K562 (cell line): ENCODE results near the gene MIEF1. TPM values are rescaled to one million over a fixed set of nuclear protein-coding genes. Genes with fewer than 3 reads are reported as not detected.

Source experiments
- ATAC-seq: fragments of 200-7000 bp; cut with Tn5 transposase; 3 replicates; pipeline ENCODE4 v1.9.1; 2020; ENCODE audit warnings: moderate library complexity
- BruUV-seq: library from RNA; stranded (reverse); fragments of 400-500 nt; replicated peaks from 2 replicates; lab custom pipeline; 2021; lab: Mats Ljungman, UMichigan
- CTCF ChIA-PET: fragments of 300-600 bp; formaldehyde crosslinking; extraction: SDS; loops from one replicate; lab custom pipeline; 2021; ENCODE audit warnings: low intra/inter-chr PET ratio; lab: Yijun Ruan, JAX
- POLR2A ChIA-PET: fragments of 300-600, 350-650 bp; sonication (Branson Sonifier 250); formaldehyde crosslinking; extraction: SDS; loops from one replicate; lab custom pipeline; 2021; ENCODE audit warnings: antibody characterized with exemption, inconsistent platforms; lab: Yijun Ruan, JAX
- DNase-seq, 4 experiments: peaks; one replicate each; pipeline versions ENCODE4 v3.0.0 to v3.0.0-alpha.2; 2011 to 2018; ENCODE audit warnings: low spot score in 3 of 4, mixed read lengths in 3 of 4; ENCODE audit errors: extremely low read depth in 1 of 4
- FAIRE-seq: peaks from 2 replicates; lab custom pipeline; 2011; peaks lifted over from hg19 to GRCh38; lab: Jason Lieb, UNC
- H2AFZ ChIP-seq: 2 replicates; pipeline ENCODE4 v1.6.0; 2011; ENCODE audit warnings: low read depth, low read length, control low read depth, inconsistent platforms
- H3K27ac ChIP-seq: fragments of 200-600 bp; 3 replicates; pipeline ENCODE4 v1.8.0; 2011; ENCODE audit warnings: low read depth, mild to moderate bottlenecking, control low read depth, inconsistent platforms, low read length, moderate library complexity, mixed read lengths; ENCODE audit errors: extremely low read depth
- H3K27me3 ChIP-seq, 2 experiments: fragments of 300-600 bp in 1 of 2; 2 replicates in 1 of 2; 3 replicates in 1 of 2; pipeline versions ENCODE4 v1.6.0 to v1.8.0; 2011; ENCODE audit warnings: inconsistent platforms in 2 of 2, low read length in 2 of 2, mild to moderate bottlenecking in 1 of 2, mixed read lengths in 1 of 2, moderate library complexity in 1 of 2; ENCODE audit not compliant: control insufficient read depth in 2 of 2, insufficient read depth in 2 of 2
- H3K36me3 ChIP-seq: fragments of 300-600 bp; 3 replicates; pipeline ENCODE4 v1.8.0; 2011; ENCODE audit warnings: mild to moderate bottlenecking, low read length, inconsistent platforms; ENCODE audit not compliant: control insufficient read depth, insufficient read depth
- H3K4me1 ChIP-seq, 2 experiments: fragments of 200-600 bp in 1 of 2; replicated peaks in 1 of 2; 2 replicates in 1 of 2; 3 replicates in 1 of 2; pipeline versions ENCODE4 v1.5.1 to v1.8.0; 2011; ENCODE audit warnings: inconsistent platforms in 2 of 2, low read length in 2 of 2, mild to moderate bottlenecking in 1 of 2, mixed read lengths in 1 of 2, moderate library complexity in 1 of 2; ENCODE audit not compliant: control insufficient read depth in 2 of 2, insufficient read depth in 2 of 2
- H3K4me2 ChIP-seq: 2 replicates; pipeline ENCODE4 v1.6.1; 2011; ENCODE audit warnings: low read length, control low read depth, inconsistent platforms, mixed read lengths; ENCODE audit not compliant: insufficient read depth
- H3K4me3 ChIP-seq: fragments of 200-600 bp; sonication (generic), shearing (Covaris generic); 2 replicates; pipeline ENCODE4 v1.5.1; 2016; ENCODE audit warnings: control low read depth, inconsistent platforms
- H3K79me2 ChIP-seq: fragments of 200-600 bp; 3 replicates; pipeline ENCODE4 v1.8.0; 2011; ENCODE audit warnings: low read length, inconsistent platforms; ENCODE audit not compliant: control insufficient read depth, insufficient read depth
- H3K9ac ChIP-seq, 2 experiments: 2 replicates each; pipeline versions ENCODE4 v1.6.0 to v1.6.1; 2011; ENCODE audit warnings: low read depth in 2 of 2, low read length in 2 of 2, control low read depth in 1 of 2, inconsistent platforms in 1 of 2, mild to moderate bottlenecking in 1 of 2, mixed read lengths in 1 of 2; ENCODE audit not compliant: insufficient read depth in 1 of 2
- H3K9me1 ChIP-seq: one replicate; pipeline ENCODE4 v1.6.0; 2011; ENCODE audit warnings: inconsistent platforms, mild to moderate bottlenecking, low read length, moderate library complexity; ENCODE audit not compliant: control insufficient read depth, insufficient read depth
- H3K9me3 ChIP-seq: replicated peaks from 2 replicates; pipeline ENCODE4 v1.5.1; 2011; ENCODE audit warnings: low read depth, low read length, inconsistent platforms; ENCODE audit not compliant: control insufficient read depth, insufficient read depth
- H4K20me1 ChIP-seq: replicated peaks from 2 replicates; pipeline ENCODE4 v1.6.1; 2011; ENCODE audit warnings: low read length, inconsistent platforms, mixed read lengths; ENCODE audit not compliant: control insufficient read depth, insufficient read depth
- BHLHE40 ChIP-seq: IDR thresholded peaks from 2 replicates; pipeline ENCODE4 v1.6.1; 2011; ENCODE audit warnings: low read length, improper control_type of control experiment
- CEBPG ChIP-seq, 3 experiments: fragments of 200-800 bp in 1 of 3; sonication (Bioruptor generic) in 1 of 3; sonication (generic) in 1 of 3; formaldehyde crosslinking in 1 of 3; IDR thresholded peaks in 2 of 3; conservative IDR thresholded peaks in 1 of 3; 2 replicates each; pipeline versions ENCODE4 v1.6.1 to v1.8.0; 2016 to 2022; ENCODE audit warnings: missing compliant biosample characterization in 2 of 3, missing genetic modification characterization in 2 of 3, mild to moderate bottlenecking in 1 of 3, missing genetic modification reagents in 1 of 3
- E2F3 ChIP-seq: fragments of 250-450 bp; sonication (Bioruptor Pico); IDR thresholded peaks from 2 replicates; pipeline ENCODE4 v1.4.0; 2020; ENCODE audit warnings: mild to moderate bottlenecking
- ETV5 ChIP-seq: sonication (generic); formaldehyde crosslinking; IDR thresholded peaks from 2 replicates; pipeline ENCODE4 v1.4.0; 2020; ENCODE audit warnings: low read depth, mild to moderate bottlenecking, missing genetic modification reagents
- GTF2E2 ChIP-seq: fragments of 200-800 bp; sonication (Bioruptor generic); IDR thresholded peaks from 2 replicates; pipeline ENCODE4 v1.6.1; 2016; ENCODE audit warnings: missing genetic modification characterization, missing compliant biosample characterization
- HNRNPL ChIP-seq: fragments of 200-400 bp; formaldehyde crosslinking; IDR thresholded peaks from 2 replicates; pipeline ENCODE4 v1.6.1; 2017; ENCODE audit warnings: low read depth, mild to moderate bottlenecking, low read length
- HOXB6 ChIP-seq: fragments of 250-450 bp; sonication (Bioruptor Pico); IDR thresholded peaks from 2 replicates; pipeline ENCODE4 v1.5.1; 2022; ENCODE audit warnings: mild to moderate bottlenecking, borderline replicate concordance
- NCOA4 ChIP-seq: fragments of 450-650 bp; IDR thresholded peaks from 2 replicates; pipeline ENCODE4 v1.6.1; 2018; ENCODE audit warnings: mild to moderate bottlenecking; ENCODE audit not compliant: partially characterized antibody
- NFE2 ChIP-seq: IDR thresholded peaks from 2 replicates; pipeline ENCODE4 v1.6.1; 2014; ENCODE audit warnings: antibody characterized with exemption, low read depth
- RBM15 ChIP-seq: fragments of 200-400 bp; formaldehyde crosslinking; IDR thresholded peaks from 2 replicates; pipeline ENCODE4 v1.6.1; 2018; ENCODE audit warnings: mild to moderate bottlenecking, low read length, moderate library complexity; ENCODE audit not compliant: insufficient read depth
- SP2 ChIP-seq: IDR thresholded peaks from 2 replicates; pipeline ENCODE4 v1.6.1; 2011; ENCODE audit warnings: mild to moderate bottlenecking, low read depth, low read length, moderate library complexity; ENCODE audit not compliant: poor library complexity, severe bottlenecking; ENCODE audit errors: extremely low read depth
- TAF7 ChIP-seq: fragments of 450-650 bp; IDR thresholded peaks from 2 replicates; pipeline ENCODE4 v1.6.1; 2016; ENCODE audit warnings: missing genetic modification characterization, missing compliant biosample characterization
- ZBTB1 ChIP-seq: sonication (generic); formaldehyde crosslinking; IDR thresholded peaks from 2 replicates; pipeline ENCODE4 v1.8.1; 2023; ENCODE audit warnings: missing genetic modification reagents, low read depth, mild to moderate bottlenecking, borderline replicate concordance
- WGBS: fragments of 100-300 bp; shearing (Covaris generic); methylation state at CpG from one replicate; pipeline ENCODE4 v1.1.6; 2016; ENCODE audit warnings: low coverage, mixed read lengths; ENCODE audit not compliant: insufficient coverage; ENCODE audit errors: missing lambda C conversion rate; 5-methylcytosine and 5-hydroxymethylcytosine counted together
- in situ Hi-C: fragments of 300-500 bp; cut with MboI; formaldehyde crosslinking; loops from 4 replicates; pipeline ENCODE4 v1.15.0; 2018; ENCODE audit warnings: inconsistent platforms, mixed read lengths
- intact Hi-C: fragments of 100-400 bp; cut with micrococcal nuclease; formaldehyde crosslinking; loops from 2 replicates; pipeline ENCODE4 v1.14.2; 2022
- polyA plus RNA-seq, 8 experiments: library from polyadenylated mRNA; depleted of rRNA in 4 of 8; stranded (reverse) in 5 of 8; unstranded in 3 of 8; fragments of >200 nt; fragmentation: Nextera tagmentation in 2 of 8; fragmentation: Illumina TruSeq in 1 of 8; extraction: Ambion mirVana in 2 of 8; extraction: Trizol in 1 of 8; gene quantifications; 2 replicates each; pipeline versions ENCODE4 v1.2.1 to v1.2.3, GENCODE V29; 2011 to 2014; ENCODE audit warnings: inconsistent platforms in 1 of 8, missing spikeins in 1 of 8
- total RNA-seq, 7 experiments: library from RNA; depleted of rRNA in 6 of 7; stranded (reverse); fragments of >200 nt in 6 of 7; fragmentation: Illumina TruSeq in 2 of 7; extraction: Trizol in 2 of 7; gene quantifications; 2 replicates each; pipeline versions ENCODE4 v1.2.1 to v1.2.3, GENCODE V29; 2011 to 2021; ENCODE audit warnings: low replicate concordance in 1 of 7
- TF ChIP-seq, protein P1 (sequence below): fragments of 450-650 bp; IDR thresholded peaks from 2 replicates; pipeline ENCODE4 v1.6.1; 2017; ENCODE audit warnings: antibody characterized with exemption, mild to moderate bottlenecking

The MIEF1 gene
- total and polyA plus RNA-seq, 9 of the 15 experiments (the other 6 are each of a cell fraction or from before 2014, with no cell fraction given) = 10.9 to 51.8 (median 25.5) TPM

DNA sequence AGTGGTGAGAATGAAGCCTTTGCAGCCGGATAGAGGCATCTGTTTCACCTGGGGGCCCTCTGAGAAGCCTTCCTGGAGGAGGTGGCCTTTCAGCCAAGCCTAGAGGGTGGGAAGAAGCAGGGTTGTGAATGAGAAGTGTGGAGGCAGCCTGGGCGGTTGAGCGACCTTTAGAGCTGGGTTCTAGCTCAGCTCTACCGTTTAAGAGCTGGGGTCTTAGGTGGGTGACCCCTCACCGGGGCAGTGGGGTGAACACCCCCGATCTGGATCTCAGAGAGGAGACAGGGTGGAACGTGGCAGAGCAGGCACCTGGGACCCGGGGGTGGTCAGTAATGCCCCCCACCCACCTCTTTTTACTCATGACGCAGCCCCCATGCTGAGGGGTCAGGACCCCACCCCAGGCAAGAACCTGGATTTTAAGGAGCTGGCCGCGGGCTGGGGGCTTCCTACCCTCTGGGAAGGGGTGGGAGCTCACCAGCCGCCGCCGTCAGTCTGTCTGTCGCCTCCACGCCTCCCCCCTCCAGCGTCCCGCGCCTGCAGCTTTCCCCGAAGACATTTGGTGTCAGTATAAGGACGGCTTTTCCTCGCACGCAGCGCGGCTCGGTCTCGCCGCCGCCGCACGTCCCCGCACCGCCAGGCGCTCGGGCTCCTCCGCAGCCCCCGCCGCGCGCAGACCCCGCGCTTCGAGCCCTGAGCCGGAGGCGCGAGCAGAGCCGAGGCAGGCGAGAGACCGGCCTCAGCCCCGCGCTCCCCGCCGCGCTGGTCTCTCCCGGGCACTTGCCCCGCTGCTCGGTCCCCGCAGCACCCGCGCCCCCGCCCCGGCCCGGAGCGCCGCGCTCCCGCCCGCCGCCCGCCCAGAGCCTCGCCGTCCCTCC lies 55.1 kb downstream of the MIEF1 start:
- DNase-seq = peak; percentile 44 to 69 (median 60)
- Histone ChIP-seq H3K4me2 (peak overlapping the region; percentile 32; the same call in 1 of the 2 replicates), H3K9me3 (no peaks in the 10 kb centered on the region), H3K9me1 (no peaks in the 10 kb centered on the region), H2AFZ (peak overlapping the region; percentile 74; the same call in 1 of the 2 replicates), H3K9ac (peak overlapping the region in 1 of 2 experiments; percentile 87; a peak in 2 of 4 replicates), H3K4me3 (peak overlapping the region; percentile 41), H3K4me1 (peaks cover 0 to 31% of the 10 kb centered on the region in 2 experiments; a peak in 3 of 5 replicates), H3K36me3 (no peaks in the 10 kb centered on the region), H3K27ac (no peak overlapping the region), H3K27me3 (no peaks in the 10 kb centered on the region), H3K79me2 (no peaks in the 10 kb centered on the region), H4K20me1 (0 out of 2 replicates have a peak, but pooled peaks cover 4% of the 10 kb centered on the region)
- ChIA-PET CTCF (interaction anchor here (0.6 to 0.8 kb wide), 3 partner anchors 450 to 660 kb away, joined by 3 to 5 read pairs (median 3); no protein-coding TSS in a partner anchor), POLR2A (interaction anchor here (0.6 to 1.9 kb wide), 4 partner anchors 93 to 487 kb away, joined by 3 to 5 read pairs (median 3); no protein-coding TSS in a partner anchor)
- intact Hi-C loops = loop anchor here (5.0 kb wide), 1 partner anchor 465 kb away; no protein-coding TSS in a partner anchor
- FAIRE-seq = no peak
- peak; percentile 83 for ATAC-seq
- WGBS = 14% methylated on average over 25 of the region's 72 CpGs
- BruUV-seq = no TSS peak
- in situ Hi-C loops = no loop called here
- TF ChIP-seq GTF2E2 (no peak), CEBPG (CRISPR knock-in tag; IDR thresholded peaks at IDR 0.05) (no peak), CEBPG (tag; conservative IDR thresholded peaks at IDR 0.05 in 1 of 2, IDR thresholded peaks at IDR 0.05 in 1 of 2) (no peak), ETV5 (CRISPR knock-in tag) (no peak), E2F3 (CRISPR knock-in tag) (0 out of 2 replicates have a peak, but pooled peaks have one; percentile 20), TAF7 (tag) (no peak), SP2 (no peak), NCOA4 (no peak), BHLHE40 (0 out of 2 replicates have a peak, but pooled peaks have one; percentile 12), HNRNPL (no peak), RBM15 (no peak), ZBTB1 (CRISPR knock-in tag) (no peak), NFE2 (no peak), HOXB6 (CRISPR knock-in tag) (no peak)
- TF ChIP-seq, protein P1, sequence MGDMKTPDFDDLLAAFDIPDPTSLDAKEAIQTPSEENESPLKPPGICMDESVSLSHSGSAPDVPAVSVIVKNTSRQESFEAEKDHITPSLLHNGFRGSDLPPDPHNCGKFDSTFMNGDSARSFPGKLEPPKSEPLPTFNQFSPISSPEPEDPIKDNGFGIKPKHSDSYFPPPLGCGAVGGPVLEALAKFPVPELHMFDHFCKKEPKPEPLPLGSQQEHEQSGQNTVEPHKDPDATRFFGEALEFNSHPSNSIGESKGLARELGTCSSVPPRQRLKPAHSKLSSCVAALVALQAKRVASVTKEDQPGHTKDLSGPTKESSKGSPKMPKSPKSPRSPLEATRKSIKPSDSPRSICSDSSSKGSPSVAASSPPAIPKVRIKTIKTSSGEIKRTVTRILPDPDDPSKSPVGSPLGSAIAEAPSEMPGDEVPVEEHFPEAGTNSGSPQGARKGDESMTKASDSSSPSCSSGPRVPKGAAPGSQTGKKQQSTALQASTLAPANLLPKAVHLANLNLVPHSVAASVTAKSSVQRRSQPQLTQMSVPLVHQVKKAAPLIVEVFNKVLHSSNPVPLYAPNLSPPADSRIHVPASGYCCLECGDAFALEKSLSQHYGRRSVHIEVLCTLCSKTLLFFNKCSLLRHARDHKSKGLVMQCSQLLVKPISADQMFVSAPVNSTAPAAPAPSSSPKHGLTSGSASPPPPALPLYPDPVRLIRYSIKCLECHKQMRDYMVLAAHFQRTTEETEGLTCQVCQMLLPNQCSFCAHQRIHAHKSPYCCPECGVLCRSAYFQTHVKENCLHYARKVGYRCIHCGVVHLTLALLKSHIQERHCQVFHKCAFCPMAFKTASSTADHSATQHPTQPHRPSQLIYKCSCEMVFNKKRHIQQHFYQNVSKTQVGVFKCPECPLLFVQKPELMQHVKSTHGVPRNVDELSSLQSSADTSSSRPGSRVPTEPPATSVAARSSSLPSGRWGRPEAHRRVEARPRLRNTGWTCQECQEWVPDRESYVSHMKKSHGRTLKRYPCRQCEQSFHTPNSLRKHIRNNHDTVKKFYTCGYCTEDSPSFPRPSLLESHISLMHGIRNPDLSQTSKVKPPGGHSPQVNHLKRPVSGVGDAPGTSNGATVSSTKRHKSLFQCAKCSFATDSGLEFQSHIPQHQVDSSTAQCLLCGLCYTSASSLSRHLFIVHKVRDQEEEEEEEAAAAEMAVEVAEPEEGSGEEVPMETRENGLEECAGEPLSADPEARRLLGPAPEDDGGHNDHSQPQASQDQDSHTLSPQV = no peak
